Hematopoietic multipotent progenitor cell treated with erythropoietin and hydrocortisone succinate and interleukin-3 and kit ligand, for 6 days (in vitro differentiated cells): Measurements from ENCODE around the gene RHOA.

ENCODE experiments used
- DNase-seq: peaks from one replicate; pipeline ENCODE4 v3.0.0-alpha.2; 2015

Gene RHOA

DNA sequence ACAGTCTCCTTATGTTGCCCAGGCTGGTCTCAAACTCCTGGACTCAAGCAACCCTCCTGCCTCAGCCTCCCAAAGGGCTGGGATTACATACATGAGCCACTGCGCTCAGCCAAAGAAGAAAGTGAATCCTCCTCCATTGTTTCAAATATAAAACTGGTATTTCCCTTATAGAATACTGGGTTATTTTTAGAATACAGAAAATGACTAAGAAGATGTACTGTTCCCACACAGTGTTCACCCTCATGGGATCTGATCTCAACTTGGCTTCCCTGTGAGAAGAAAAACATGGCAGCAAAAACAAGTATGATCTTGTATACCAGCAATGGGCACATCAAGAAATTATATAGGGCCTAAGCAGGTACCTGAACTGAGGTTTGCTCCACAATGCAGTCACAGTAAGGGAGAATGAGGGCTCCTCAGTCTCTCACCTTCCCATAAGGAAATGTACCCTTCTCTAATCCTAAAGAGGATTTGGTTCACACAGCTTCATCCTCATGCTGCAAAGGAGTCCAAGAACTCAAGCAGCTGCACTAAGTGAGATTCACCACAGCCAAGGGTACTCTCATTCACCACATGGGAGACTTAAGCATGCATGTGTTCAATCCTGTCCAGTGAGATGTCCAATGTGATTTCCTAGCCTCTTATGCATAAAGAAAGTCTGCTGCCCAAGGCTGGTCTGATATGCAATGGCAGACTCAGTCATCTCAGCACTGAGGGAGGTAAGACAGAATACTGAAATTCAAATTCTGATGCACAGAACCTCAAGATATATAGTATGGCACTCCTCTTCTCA is 97.7 kb downstream of the RHOA start:
- DNase-seq = no peak

DNA sequence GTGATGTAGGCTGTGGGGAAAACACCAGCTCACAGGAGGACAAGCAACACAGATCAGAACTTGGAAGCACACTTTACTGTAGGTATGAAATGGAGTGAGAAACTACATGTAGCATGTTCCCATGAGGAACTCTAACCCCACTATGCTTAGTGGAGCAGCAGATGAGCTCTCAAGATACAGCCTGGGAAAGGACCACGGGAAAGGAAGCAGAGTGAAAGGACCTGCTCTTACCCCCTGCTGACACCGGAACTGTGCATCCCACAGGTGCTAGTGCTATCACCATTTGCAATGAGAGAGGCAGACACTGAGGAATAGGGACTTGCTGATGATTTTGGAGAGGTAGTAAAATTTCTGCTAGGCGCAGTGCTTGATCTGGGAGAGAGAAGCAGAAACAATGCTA is 100.5 kb downstream of the RHOA start:
- no peak for DNase-seq

DNA sequence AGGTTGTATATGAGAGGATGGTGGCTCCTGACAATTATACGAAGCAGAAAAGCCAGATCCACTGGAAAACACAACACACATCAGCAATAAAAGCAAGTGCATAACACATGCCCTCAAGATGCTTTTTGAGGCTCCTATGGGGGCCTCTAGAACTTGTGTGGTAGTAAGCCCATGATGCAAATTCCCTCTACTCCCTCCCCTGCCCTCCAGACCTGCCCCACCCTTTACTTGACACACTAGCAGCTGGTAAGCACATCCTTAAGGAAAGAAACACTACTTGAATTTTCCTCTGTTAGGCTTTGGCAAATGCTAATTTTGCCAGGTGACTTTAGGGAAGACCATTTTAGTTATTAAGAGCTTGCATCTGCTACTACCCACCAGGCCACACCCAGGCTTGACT is 101.1 kb downstream of the RHOA start:
- DNase-seq = no peak
